HG03139 (cell line): ENCODE measurements around the gene NKAP.
"Not testable (repeated sequence)": the region's sequence is repeated elsewhere in the genome, so short reads cannot be mapped to it uniquely, and the experiment has no call there.

Experiments used
- ATAC-seq: cut with Tn5 transposase; IDR thresholded peaks from one replicate; pipeline ENCODE4 v1.9.1; 2021; ENCODE audit not compliant: unreplicated experiment

Gene NKAP

GRCh38 chrX:119941336-119941735 is 2.2 kb downstream of the NKAP start:
- no peak for ATAC-seq

- no peak for ATAC-seq
Measured at GRCh38 chrX:119935215-119935874, 8.2 kb downstream of the NKAP start.

- not testable (repeated sequence) for ATAC-seq
Measured at GRCh38 chrX:119922391-119922790, 21.2 kb downstream of the NKAP start.

- ATAC-seq: no peak
Measured at GRCh38 chrX:119919835-119920585, 23.5 kb downstream of the NKAP start.

GRCh38 chrX:119917877-119918276 is 25.7 kb downstream of the NKAP start:
- ATAC-seq: no peak

GRCh38 chrX:119916310-119916709 is 27.2 kb downstream of the NKAP start:
- ATAC-seq: no peak

- no peak for ATAC-seq
Measured at GRCh38 chrX:119900976-119901375, 42.6 kb downstream of the NKAP start.

- no peak for ATAC-seq
Measured at GRCh38 chrX:119899125-119899524, 44.4 kb downstream of the NKAP start.

GRCh38 chrX:119895843-119896326 is 47.7 kb downstream of the NKAP start, which contains the start of gene AKAP14:
AKAP14 (plus strand) TSS chrX:119895893; CDS start chrX:119903224, 7,331 bp downstream.
- ATAC-seq: no peak

GRCh38 chrX:119891961-119892692 is 51.4 kb downstream of the NKAP start:
- ATAC-seq: not testable (repeated sequence)

GRCh38 chrX:119890626-119891025 is 52.9 kb downstream of the NKAP start:
- ATAC-seq: not testable (repeated sequence)

- peak; percentile 94 for ATAC-seq
Measured at GRCh38 chrX:119887721-119888425, 55.7 kb downstream of the NKAP start.

GRCh38 chrX:119885554-119886428 is 57.8 kb downstream of the NKAP start:
- no peak for ATAC-seq

- no peak for ATAC-seq
Measured at GRCh38 chrX:119880552-119881437, 62.8 kb downstream of the NKAP start.

- ATAC-seq: no peak
Measured at GRCh38 chrX:119880076-119880475, 63.5 kb downstream of the NKAP start.

- no peak for ATAC-seq
Measured at GRCh38 chrX:119878740-119879139, 64.8 kb downstream of the NKAP start.

GRCh38 chrX:119871599-119872395 is 71.8 kb downstream of the NKAP start, which contains the start of the genes NDUFA1 and RNF113A:
NDUFA1 (plus strand) TSS chrX:119871832; CDS start chrX:119871912, 80 bp downstream.
RNF113A (minus strand) TSS chrX:119871733; CDS start chrX:119871613, 120 bp downstream.
- ATAC-seq: peak; percentile 91

GRCh38 chrX:119871245-119871598 is 72.3 kb downstream of the NKAP start:
- peak; percentile 31 for ATAC-seq
